HG02852 (cell line): ENCODE data around the gene FOXP1.
A peak's percentile ranks its signal among the peaks of the same experiment; 100 is the strongest.

Source experiments
- ATAC-seq: cut with Tn5 transposase; IDR thresholded peaks from one replicate; pipeline ENCODE4 v1.9.1; 2021; ENCODE audit warnings: mild to moderate bottlenecking, moderate library complexity; ENCODE audit not compliant: unreplicated experiment

Gene FOXP1

GRCh38 chr3:71072287-71072686 lies 511.2 kb downstream of the FOXP1 start:
- ATAC-seq, result no peak

GRCh38 chr3:71070497-71071463 lies 512.7 kb downstream of the FOXP1 start:
- ATAC-seq, result no peak

GRCh38 chr3:71069797-71070196 lies 513.7 kb downstream of the FOXP1 start:
- ATAC-seq, result no peak

GRCh38 chr3:71067977-71068654 lies 515.4 kb downstream of the FOXP1 start:
- no peak for ATAC-seq

GRCh38 chr3:71066849-71067261 lies 516.7 kb downstream of the FOXP1 start:
- no peak for ATAC-seq

GRCh38 chr3:71066356-71066755 lies 517.2 kb downstream of the FOXP1 start:
- no peak for ATAC-seq

GRCh38 chr3:71065764-71066013 lies 517.8 kb downstream of the FOXP1 start:
- no peak for ATAC-seq

GRCh38 chr3:71064956-71065763 lies 518.4 kb downstream of the FOXP1 start:
- ATAC-seq, result peak; percentile 26

GRCh38 chr3:71064291-71064955 lies 519.1 kb downstream of the FOXP1 start:
- ATAC-seq, result peak; percentile 34

- no peak for ATAC-seq
Observed at GRCh38 chr3:71063773-71064290, 519.7 kb downstream of the FOXP1 start.

- peak; percentile 51 for ATAC-seq
Observed at GRCh38 chr3:71062952-71063772, 520.4 kb downstream of the FOXP1 start.

GRCh38 chr3:71062037-71062932 lies 521.2 kb downstream of the FOXP1 start:
- no peak for ATAC-seq

GRCh38 chr3:71061581-71061980 lies 521.9 kb downstream of the FOXP1 start:
- no peak for ATAC-seq

- no peak for ATAC-seq
Observed at GRCh38 chr3:71061037-71061436, 522.5 kb downstream of the FOXP1 start.

GRCh38 chr3:71060536-71060935 lies 523.0 kb downstream of the FOXP1 start:
- ATAC-seq, result no peak

GRCh38 chr3:71057526-71057894 lies 526.0 kb downstream of the FOXP1 start:
- ATAC-seq, result no peak

GRCh38 chr3:71056327-71056726 lies 527.2 kb downstream of the FOXP1 start:
- no peak for ATAC-seq

GRCh38 chr3:71055257-71056001 lies 528.1 kb downstream of the FOXP1 start:
- no peak for ATAC-seq
